IPS-20b (cell line): ENCODE measurements around the gene GSE1.

Experiments
- H3K27ac ChIP-seq: one replicate; pipeline ENCODE4 v1.5.1; 2013; ENCODE audit warnings: low read length
- H3K27me3 ChIP-seq: 2 replicates; pipeline ENCODE4 v1.6.1; 2013; ENCODE audit warnings: mild to moderate bottlenecking, low read length, inconsistent platforms; ENCODE audit not compliant: insufficient read depth
- H3K36me3 ChIP-seq: 2 replicates; pipeline ENCODE4 v1.6.1; 2013; ENCODE audit warnings: low read depth, mild to moderate bottlenecking, inconsistent platforms, low read length, moderate library complexity; ENCODE audit not compliant: insufficient read depth
- H3K4me1 ChIP-seq: 2 replicates; pipeline ENCODE4 v1.6.1; 2013; ENCODE audit warnings: mild to moderate bottlenecking, control low read depth, inconsistent platforms, low read length, moderate library complexity; ENCODE audit not compliant: insufficient read depth
- H3K4me3 ChIP-seq: 2 replicates; pipeline ENCODE4 v1.5.1; 2013; ENCODE audit warnings: mild to moderate bottlenecking, low read length, inconsistent platforms
- H3K9ac ChIP-seq: 2 replicates; pipeline ENCODE4 v1.6.1; 2013; ENCODE audit warnings: low read depth, mild to moderate bottlenecking, inconsistent platforms, low read length, moderate library complexity
- H3K9me3 ChIP-seq: 2 replicates; pipeline ENCODE4 v1.6.1; 2013; ENCODE audit warnings: mild to moderate bottlenecking, low read depth, low read length, inconsistent platforms; ENCODE audit not compliant: insufficient read depth

GSE1 gene

GRCh38 chr16:85594273-85594977 lies 18.7 kb upstream of the GSE1 start:
- Histone ChIP-seq H3K27me3 (no peaks in the 10 kb centered on the region), H3K9me3 (no peaks in the 10 kb centered on the region), H3K27ac (no peak overlapping the region), H3K4me3 (no peak overlapping the region), H3K4me1 (peaks cover 5% of the 10 kb centered on the region; the same call in 1 of the 2 replicates), H3K36me3 (no peaks in the 10 kb centered on the region), H3K9ac (no peak overlapping the region)

GRCh38 chr16:85594978-85595661 lies 18.0 kb upstream of the GSE1 start:
- H3K9me3 ChIP-seq, result no peaks in the 10 kb centered on the region
- H3K9ac ChIP-seq, result no peak overlapping the region
- H3K27ac ChIP-seq, result no peak overlapping the region
- H3K27me3 ChIP-seq, result no peaks in the 10 kb centered on the region
- no peaks in the 10 kb centered on the region for H3K36me3 ChIP-seq
- no peak overlapping the region for H3K4me3 ChIP-seq
- H3K4me1 ChIP-seq, result peaks cover 8% of the 10 kb centered on the region; the same call in 1 of the 2 replicates

- Histone ChIP-seq H3K27me3 (no peaks in the 10 kb centered on the region; the same call in 1 of the 2 replicates), H3K27ac (no peak overlapping the region), H3K4me1 (peaks cover 14% of the 10 kb centered on the region; the same call in 1 of the 2 replicates), H3K9me3 (no peaks in the 10 kb centered on the region), H3K36me3 (no peaks in the 10 kb centered on the region), H3K9ac (no peak overlapping the region), H3K4me3 (no peak overlapping the region)
These were observed 17.2 kb upstream of the GSE1 start for GRCh38 chr16:85595812-85596502.

GRCh38 chr16:85598141-85598540 lies 15.0 kb upstream of the GSE1 start:
- H3K27me3 ChIP-seq, result no peaks in the 10 kb centered on the region; the same call in 1 of the 2 replicates

GRCh38 chr16:85600078-85600477 lies 13.0 kb upstream of the GSE1 start:
- Histone ChIP-seq H3K4me1 (peaks cover 23% of the 10 kb centered on the region; the same call in 1 of the 2 replicates), H3K27me3 (no peaks in the 10 kb centered on the region; the same call in 1 of the 2 replicates), H3K4me3 (no peak overlapping the region), H3K36me3 (no peaks in the 10 kb centered on the region), H3K9me3 (no peaks in the 10 kb centered on the region), H3K9ac (no peak overlapping the region), H3K27ac (no peak overlapping the region)

More at GRCh38 chr16:85598141-85598540, 15.0 kb upstream of the GSE1 start:
- Histone ChIP-seq H3K9me3 (no peaks in the 10 kb centered on the region), H3K27ac (no peak overlapping the region), H3K4me1 (peaks cover 28% of the 10 kb centered on the region; the same call in 1 of the 2 replicates), H3K4me3 (no peak overlapping the region), H3K9ac (no peak overlapping the region), H3K36me3 (no peaks in the 10 kb centered on the region)

- Histone ChIP-seq H3K4me3 (no peak overlapping the region), H3K27ac (no peak overlapping the region), H3K27me3 (no peaks in the 10 kb centered on the region; the same call in 1 of the 2 replicates), H3K9ac (peak overlapping the region; percentile 0; the same call in 1 of the 2 replicates), H3K4me1 (peaks cover 26% of the 10 kb centered on the region; the same call in 1 of the 2 replicates), H3K9me3 (no peaks in the 10 kb centered on the region), H3K36me3 (no peaks in the 10 kb centered on the region)
These were observed 12.4 kb upstream of the GSE1 start for GRCh38 chr16:85600530-85601271.

GRCh38 chr16:85601272-85601639 lies 11.9 kb upstream of the GSE1 start:
- H3K9ac ChIP-seq, result peak overlapping the region; percentile 0; the same call in 1 of the 2 replicates
- no peaks in the 10 kb centered on the region; the same call in 1 of the 2 replicates for H3K27me3 ChIP-seq
- H3K9me3 ChIP-seq, result no peaks in the 10 kb centered on the region
- no peak overlapping the region for H3K27ac ChIP-seq
- H3K36me3 ChIP-seq, result no peaks in the 10 kb centered on the region
- peaks cover 31% of the 10 kb centered on the region; the same call in 1 of the 2 replicates for H3K4me1 ChIP-seq
- no peak overlapping the region for H3K4me3 ChIP-seq

GRCh38 chr16:85601730-85602401 lies 11.3 kb upstream of the GSE1 start:
- no peaks in the 10 kb centered on the region for H3K36me3 ChIP-seq
- H3K27ac ChIP-seq, result no peak overlapping the region
- no peak overlapping the region for H3K9ac ChIP-seq
- H3K4me1 ChIP-seq, result peaks cover 36% of the 10 kb centered on the region; the same call in 1 of the 2 replicates
- no peaks in the 10 kb centered on the region for H3K9me3 ChIP-seq
- no peak overlapping the region for H3K4me3 ChIP-seq
- H3K27me3 ChIP-seq, result no peaks in the 10 kb centered on the region; the same call in 1 of the 2 replicates

GRCh38 chr16:85602402-85603202 lies 10.5 kb upstream of the GSE1 start:
- Histone ChIP-seq H3K36me3 (no peaks in the 10 kb centered on the region), H3K27ac (no peak overlapping the region)

GRCh38 chr16:85603203-85603755 lies 9.8 kb upstream of the GSE1 start:
- Histone ChIP-seq H3K9ac (no peak overlapping the region; the same call in 1 of the 2 replicates), H3K27ac (no peak overlapping the region), H3K27me3 (no peaks in the 10 kb centered on the region; the same call in 1 of the 2 replicates), H3K9me3 (no peaks in the 10 kb centered on the region), H3K4me1 (peaks cover 45% of the 10 kb centered on the region), H3K36me3 (no peaks in the 10 kb centered on the region), H3K4me3 (no peak overlapping the region)

More at GRCh38 chr16:85602402-85603202, 10.5 kb upstream of the GSE1 start:
- no peaks in the 10 kb centered on the region for H3K9me3 ChIP-seq
- peaks cover 38% of the 10 kb centered on the region for H3K4me1 ChIP-seq
- no peak overlapping the region for H3K4me3 ChIP-seq
- no peaks in the 10 kb centered on the region; the same call in 1 of the 2 replicates for H3K27me3 ChIP-seq
- H3K9ac ChIP-seq, result no peak overlapping the region; the same call in 1 of the 2 replicates
